Stomach smooth muscle (tissue), 2 donors: ENCODE measurements around the gene RASAL3.
"Not testable (repeated sequence)": the region's sequence is repeated elsewhere in the genome, so short reads cannot be mapped to it uniquely, and the experiment has no call there.

ENCODE experiments used
- H3K27ac ChIP-seq: one replicate; pipeline ENCODE4 v1.7.0; 2013; ENCODE audit warnings: mild to moderate bottlenecking, low read length, inconsistent platforms
- H3K27me3 ChIP-seq, 2 donors: one replicate each; pipeline ENCODE4 v1.7.0; 2013; ENCODE audit warnings: low read length in 2 of 2; ENCODE audit not compliant: insufficient read depth in 2 of 2, control insufficient read depth in 1 of 2
- H3K36me3 ChIP-seq, 2 donors: one replicate each; pipeline ENCODE4 v1.7.0; 2013; ENCODE audit warnings: low read length in 2 of 2; ENCODE audit not compliant: control insufficient read depth in 2 of 2, insufficient read depth in 2 of 2
- H3K4me1 ChIP-seq: one replicate; pipeline ENCODE4 v1.7.0; 2013; ENCODE audit warnings: low read length; ENCODE audit not compliant: control insufficient read depth, insufficient read depth
- H3K4me3 ChIP-seq, 2 donors: one replicate each; pipeline ENCODE4 v1.7.0; 2013; ENCODE audit warnings: low read length in 2 of 2
- H3K9ac ChIP-seq, 2 donors: one replicate each; pipeline ENCODE4 v1.7.0; 2013; ENCODE audit warnings: low read length in 2 of 2, mild to moderate bottlenecking in 1 of 2
- H3K9me3 ChIP-seq, 2 donors: one replicate each; pipeline ENCODE4 v1.7.0; 2013; ENCODE audit warnings: low read length in 2 of 2; ENCODE audit not compliant: control insufficient read depth in 2 of 2
- donor health status: healthy.
- donor health status: Pancreatic carcinoma.

The RASAL3 gene

GRCh38 chr19:15411351-15411750, 53.0 kb downstream of the RASAL3 start:
- H3K9ac ChIP-seq, H3K27me3 ChIP-seq, H3K4me3 ChIP-seq, H3K9me3 ChIP-seq, H3K27ac ChIP-seq: not testable (repeated sequence)
- H3K4me1 ChIP-seq, result peaks cover 35% of the 10 kb centered on the region
- H3K36me3 ChIP-seq, result peaks cover 10 to 17% of the 10 kb centered on the region in 2 donors

DNA sequence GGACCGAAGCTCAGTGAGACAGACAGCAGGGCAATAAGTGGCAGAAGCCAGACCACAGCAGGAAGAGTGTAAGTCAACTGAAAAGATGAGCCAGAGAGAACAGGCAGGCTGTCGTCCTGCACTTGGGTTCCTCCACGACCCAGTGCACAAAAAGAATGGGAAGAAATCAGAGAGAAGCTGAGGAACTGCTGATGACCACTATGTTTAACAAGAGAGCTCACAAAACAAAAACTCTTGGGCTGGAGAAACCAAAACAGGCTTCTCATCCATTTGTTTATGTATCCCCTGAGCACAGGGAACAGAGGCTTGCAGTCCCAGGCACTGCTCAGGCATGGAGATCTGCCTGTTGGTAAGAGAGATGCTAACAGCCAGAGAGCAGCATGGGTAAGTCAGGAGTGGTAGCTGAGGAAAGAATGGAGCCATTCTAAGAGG, 59.5 kb downstream of the RASAL3 start:
- peak overlapping the region in 1 of 2 donors; percentile 64 for H3K4me3 ChIP-seq
- peaks cover 58% of the 10 kb centered on the region for H3K4me1 ChIP-seq

GRCh38 chr19:15404097-15404779, 60.1 kb downstream of the RASAL3 start:
- peak overlapping the region; percentile 96 for H3K27ac ChIP-seq

More for the DNA sequence above, 59.5 kb downstream of the RASAL3 start:
- Histone ChIP-seq H3K9ac (peak overlapping the region; percentile 32 to 47), H3K27me3 (no peaks in the 10 kb centered on the region), H3K36me3 (peaks cover 27 to 28% of the 10 kb centered on the region in 2 donors), H3K27ac (peak overlapping the region; percentile 96), H3K9me3 (no peaks in the 10 kb centered on the region)

GRCh38 chr19:15403151-15403531, 61.2 kb downstream of the RASAL3 start:
- Histone ChIP-seq H3K4me1 (peaks cover 58% of the 10 kb centered on the region), H3K9me3 (no peaks in the 10 kb centered on the region), H3K36me3 (peaks cover 33 to 35% of the 10 kb centered on the region in 2 donors), H3K27me3 (no peaks in the 10 kb centered on the region), H3K9ac (peak overlapping the region in 1 of 2 donors; percentile 58), H3K27ac (peak overlapping the region; percentile 96), H3K4me3 (peak overlapping the region in 1 of 2 donors; percentile 64)

More at GRCh38 chr19:15404097-15404779, 60.1 kb downstream of the RASAL3 start:
- Histone ChIP-seq H3K9ac (peak overlapping the region; percentile 32 to 58), H3K4me1 (peaks cover 58% of the 10 kb centered on the region), H3K27me3 (no peaks in the 10 kb centered on the region), H3K4me3 (peak overlapping the region in 1 of 2 donors; percentile 64), H3K36me3 (peaks cover 27 to 29% of the 10 kb centered on the region in 2 donors), H3K9me3 (no peaks in the 10 kb centered on the region)

GRCh38 chr19:15402411-15403150, 61.8 kb downstream of the RASAL3 start:
- Histone ChIP-seq H3K36me3 (peaks cover 39 to 41% of the 10 kb centered on the region in 2 donors), H3K9ac (peak overlapping the region in 1 of 2 donors; percentile 36), H3K27ac (peak overlapping the region; percentile 96), H3K9me3 (no peaks in the 10 kb centered on the region), H3K4me3 (peak overlapping the region in 1 of 2 donors; percentile 64), H3K27me3 (no peaks in the 10 kb centered on the region), H3K4me1 (peaks cover 58% of the 10 kb centered on the region)
